NCI-H82 (cell line): ENCODE measurements around the gene VWA3B.
"Not testable (repeated sequence)": the region's sequence is repeated elsewhere in the genome, so short reads cannot be mapped to it uniquely, and the experiment has no call there.

ENCODE experiments used
- DNase-seq: peaks from one replicate; lab custom pipeline; 2025; lab: John Stamatoyannopoulos, UW

VWA3B gene

DNA sequence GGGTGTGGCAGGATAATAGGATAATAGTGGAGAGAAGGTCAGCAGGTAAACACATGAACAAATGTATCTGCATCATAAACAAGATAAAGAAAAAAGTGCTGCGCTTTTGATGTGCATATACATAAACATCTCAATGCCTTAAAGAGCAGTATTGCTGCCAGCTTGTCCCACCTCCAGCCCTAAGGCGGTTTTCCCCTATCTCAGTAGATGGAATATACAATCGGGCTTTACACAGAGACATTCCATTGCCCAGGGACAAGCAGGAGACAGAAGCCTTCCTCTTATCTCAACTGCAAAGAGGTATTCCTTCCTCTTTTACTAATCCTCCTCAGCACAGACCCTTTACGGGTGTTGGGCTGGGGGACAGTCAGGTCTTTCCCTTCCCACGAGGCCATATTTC lies 43.1 kb downstream of the VWA3B start:
- peak; percentile 44 for DNase-seq

DNA sequence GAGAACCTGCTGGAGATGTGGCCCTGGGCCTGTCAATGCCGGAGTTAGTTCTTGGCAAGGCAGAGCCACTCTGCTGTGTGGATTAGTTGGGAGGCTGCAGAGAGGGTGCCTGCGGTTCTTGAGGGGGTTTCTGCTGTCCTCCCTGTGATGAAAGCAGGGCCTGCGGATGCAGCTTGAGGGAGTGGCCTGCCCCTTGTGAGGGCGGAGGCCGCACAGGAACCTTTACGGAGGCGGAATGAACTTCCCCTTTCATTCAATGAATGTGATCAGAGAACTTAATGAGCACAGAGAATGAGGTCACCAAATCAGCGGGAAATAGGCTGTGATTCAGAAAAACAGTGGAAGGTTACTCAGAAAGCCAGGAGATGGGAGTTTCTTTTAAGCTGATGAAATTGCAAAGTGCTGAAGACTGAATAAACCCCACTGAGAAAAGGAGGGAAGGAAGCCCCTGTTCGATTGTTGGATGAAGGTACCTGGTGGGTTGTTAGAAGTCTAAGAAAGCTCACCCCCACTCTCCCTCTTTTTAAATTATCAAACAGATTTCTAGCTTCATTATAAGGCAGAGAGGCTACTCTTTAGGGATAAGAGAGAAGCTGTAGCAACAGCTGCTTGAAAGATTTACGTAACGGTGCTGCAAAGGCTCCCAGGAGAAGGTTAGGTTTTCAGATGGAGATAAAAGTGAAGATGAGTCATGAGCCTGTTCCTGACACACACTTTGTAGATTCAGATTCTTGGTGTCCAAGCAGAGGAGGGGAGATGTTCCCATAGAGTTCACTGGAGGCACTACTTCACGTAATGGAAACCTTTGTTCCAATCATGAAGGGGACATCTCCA lies 47.4 kb downstream of the VWA3B start:
- DNase-seq: no peak

DNA sequence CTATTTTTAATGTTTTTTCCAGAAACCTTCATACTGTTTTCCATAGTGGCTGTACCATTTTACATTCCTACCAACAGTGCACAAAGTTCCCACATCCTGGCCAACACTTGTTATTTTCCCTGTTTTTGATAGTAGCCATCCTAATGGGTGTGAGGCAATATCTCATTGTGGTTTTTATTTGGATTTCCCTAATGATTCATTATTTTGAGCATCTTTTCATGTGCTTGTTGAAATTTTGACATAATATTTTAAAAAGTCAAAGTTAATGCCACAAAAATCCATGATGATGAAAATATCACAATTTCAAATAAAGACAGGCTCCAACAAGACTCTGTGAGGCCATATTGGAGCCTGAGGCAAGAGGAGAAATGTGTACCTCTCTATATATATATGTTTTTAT lies 50.2 kb downstream of the VWA3B start:
- no peak for DNase-seq

DNA sequence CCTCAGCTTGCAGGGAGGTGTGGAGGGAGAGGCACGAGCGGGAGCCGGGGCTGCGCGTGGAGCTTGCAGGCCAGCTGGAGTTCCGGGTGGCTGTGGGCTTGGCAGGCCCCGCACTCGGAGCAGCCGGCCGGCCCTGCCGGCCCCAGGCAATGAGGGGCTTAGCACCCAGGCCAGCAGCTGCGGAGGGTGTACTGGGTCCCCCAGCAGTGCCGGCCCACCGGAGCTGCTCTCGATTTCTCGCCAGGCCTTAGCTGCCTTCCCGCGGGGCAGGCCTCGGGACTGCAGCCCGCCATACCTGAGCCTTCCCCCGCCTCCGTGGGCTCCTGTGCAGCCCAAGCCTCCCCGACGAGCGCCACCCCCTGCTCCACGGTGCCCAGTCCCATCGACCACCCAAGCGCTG lies 52.0 kb downstream of the VWA3B start:
- DNase-seq: not testable (repeated sequence)

DNA sequence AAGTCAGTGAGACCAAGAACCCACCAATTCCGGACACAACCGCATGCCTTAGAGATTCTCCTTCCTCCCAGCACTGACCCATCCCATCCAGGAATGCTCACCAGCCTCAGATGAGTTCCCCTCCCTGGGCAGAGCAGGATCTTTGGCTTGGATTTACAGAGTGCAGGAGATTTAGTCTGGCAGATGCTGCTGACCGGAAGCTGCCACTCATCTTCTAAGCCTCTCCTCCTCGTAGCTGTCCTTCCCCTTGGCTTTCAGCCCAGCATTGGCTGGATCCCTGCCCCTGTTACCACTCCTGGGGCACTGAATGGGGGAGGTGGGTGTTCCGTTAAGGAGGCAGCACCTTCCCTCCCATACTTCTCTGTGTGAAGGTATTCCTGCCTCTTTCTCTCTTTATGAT lies 53.2 kb downstream of the VWA3B start:
- peak; percentile 80 for DNase-seq

DNA sequence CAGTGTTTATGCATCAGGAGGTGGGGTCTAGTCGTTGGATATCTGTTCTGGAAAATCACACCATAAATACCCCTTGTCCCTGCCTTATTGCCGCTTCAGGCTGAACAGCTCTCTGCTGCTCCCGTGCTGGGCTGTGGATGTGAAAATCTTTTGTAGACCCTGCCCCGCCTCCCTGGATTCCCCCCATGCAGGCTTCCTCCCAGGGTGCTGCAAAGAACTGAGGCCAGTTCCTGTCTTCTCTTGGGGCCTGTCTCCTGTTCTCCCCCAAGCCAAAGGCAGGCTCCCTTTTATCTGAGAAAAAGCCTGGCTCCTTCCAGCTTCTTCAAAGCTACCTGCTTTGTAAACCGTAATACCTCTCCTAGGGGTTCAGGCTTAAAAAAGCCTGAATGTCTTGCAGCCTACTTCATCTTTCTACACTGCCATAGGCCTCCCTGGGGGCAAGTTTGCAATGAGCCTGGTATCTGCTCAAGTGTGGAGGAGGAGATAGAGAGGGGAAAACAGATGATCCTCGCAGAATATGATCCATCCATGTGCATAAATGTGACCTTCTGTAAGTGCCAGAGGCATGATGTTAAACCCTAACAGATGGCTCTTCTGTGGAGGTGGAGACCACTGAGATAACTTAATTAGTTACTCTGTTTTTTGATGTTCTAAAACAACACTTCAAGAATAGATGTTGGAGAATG lies 55.3 kb downstream of the VWA3B start:
- peak; percentile 65 for DNase-seq

DNA sequence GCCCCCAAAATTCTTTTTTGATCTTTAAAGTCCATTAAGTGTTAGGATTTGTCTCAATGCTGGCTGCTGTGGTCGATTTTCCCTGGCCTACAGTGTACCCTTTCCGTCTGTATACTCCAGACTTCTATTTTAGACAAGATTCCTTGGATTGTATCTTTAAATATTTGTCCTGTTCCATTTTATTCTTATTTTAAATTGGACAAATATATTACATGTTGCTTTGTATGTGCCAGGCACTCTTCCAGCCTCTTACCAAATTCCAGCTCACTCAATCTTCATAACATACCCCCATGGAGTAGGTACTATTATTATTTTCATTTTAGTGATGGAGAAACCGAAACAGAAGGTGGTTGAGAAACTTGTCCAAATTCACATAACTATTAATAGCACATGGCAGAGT lies 58.1 kb downstream of the VWA3B start:
- DNase-seq: no peak

DNA sequence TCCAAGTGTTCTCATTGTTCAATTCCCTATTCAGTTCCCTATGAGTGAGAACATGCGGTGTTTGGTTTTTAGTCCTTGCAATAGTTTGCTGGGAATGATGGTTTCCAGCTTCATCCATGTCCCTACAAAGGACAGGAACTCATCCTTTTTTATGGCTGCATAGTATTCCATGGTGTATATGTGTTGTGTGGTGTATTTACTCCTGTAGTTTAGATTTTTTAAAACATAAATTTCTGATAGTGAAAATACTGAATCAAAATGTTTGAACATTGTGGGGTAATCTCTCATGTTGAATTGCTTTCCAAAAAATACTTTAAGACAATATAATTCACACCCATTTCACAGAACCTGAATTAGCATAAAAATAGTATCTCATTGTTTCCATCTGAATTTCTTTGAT lies 60.9 kb downstream of the VWA3B start:
- not testable (repeated sequence) for DNase-seq

DNA sequence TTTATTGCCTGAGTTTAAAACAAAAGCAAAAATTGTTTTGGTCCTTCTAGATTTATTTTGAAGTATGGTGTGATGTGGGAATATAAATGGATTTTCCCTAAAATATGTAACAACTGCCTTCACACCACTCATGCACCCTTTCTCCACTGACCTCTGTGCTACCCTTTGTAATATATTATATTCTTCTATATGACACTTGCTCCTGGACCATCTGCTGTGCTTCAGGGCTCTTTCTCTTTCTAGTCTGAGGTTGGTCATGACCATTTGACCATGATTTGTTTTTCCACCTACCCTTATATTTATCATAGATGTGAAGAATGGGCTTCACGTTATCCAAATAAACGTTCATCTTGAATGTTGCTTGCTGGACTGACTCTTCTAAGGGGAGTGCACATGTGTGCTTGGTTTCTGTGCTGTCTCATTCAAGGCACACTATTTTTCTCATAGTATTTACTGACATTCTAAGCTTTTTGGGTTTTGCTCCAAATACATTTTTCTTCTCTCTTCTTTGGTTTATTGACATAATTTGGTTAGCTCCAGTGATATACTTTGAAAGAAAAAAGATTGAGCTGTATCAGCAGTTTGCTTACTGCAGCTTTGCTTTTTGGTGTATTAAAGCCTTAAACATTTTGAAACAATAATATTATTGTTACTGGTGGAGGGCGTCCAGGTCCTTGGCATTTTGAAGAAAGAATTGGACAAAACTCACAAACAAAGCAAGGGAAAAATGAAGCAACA lies 61.8 kb downstream of the VWA3B start:
- DNase-seq: no peak

DNA sequence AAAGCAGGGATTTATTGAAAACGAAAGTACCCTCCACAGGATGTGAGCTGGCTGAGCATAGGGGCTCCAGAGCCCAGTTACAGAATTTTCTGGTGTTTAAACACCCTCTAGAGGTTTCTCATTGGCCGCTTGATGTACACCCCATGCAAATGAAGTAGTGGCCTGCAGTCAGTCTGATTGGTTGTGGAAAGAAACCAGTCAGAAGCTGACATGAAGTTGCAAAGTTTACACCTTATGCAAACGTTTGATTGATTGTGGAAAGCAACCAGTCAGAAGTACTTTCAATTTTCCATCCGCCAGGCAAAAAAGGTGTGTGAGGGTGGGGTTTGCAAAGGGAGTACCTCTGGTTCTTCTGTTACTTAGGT lies 62.3 kb downstream of the VWA3B start:
- DNase-seq: peak; percentile 26

DNA sequence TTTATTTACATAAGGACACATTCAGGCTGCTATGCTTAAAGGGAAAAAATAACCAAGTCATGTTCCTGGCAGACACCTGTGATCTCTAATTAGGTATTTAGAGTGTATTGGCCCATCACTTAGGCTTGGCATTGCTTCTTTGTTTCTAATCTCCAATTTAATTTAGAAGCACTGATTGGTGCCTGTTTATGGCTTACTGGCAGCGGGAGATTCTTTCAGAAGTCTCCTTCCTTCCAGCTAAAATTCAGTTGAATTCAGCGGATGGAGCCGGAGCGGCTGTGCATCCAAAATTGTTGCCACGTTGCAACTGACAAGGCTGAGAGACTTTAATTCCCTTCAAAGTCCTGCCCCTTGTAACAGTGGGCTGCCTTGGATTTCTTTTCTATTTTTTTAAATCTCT lies 66.5 kb downstream of the VWA3B start:
- peak; percentile 17 for DNase-seq

DNA sequence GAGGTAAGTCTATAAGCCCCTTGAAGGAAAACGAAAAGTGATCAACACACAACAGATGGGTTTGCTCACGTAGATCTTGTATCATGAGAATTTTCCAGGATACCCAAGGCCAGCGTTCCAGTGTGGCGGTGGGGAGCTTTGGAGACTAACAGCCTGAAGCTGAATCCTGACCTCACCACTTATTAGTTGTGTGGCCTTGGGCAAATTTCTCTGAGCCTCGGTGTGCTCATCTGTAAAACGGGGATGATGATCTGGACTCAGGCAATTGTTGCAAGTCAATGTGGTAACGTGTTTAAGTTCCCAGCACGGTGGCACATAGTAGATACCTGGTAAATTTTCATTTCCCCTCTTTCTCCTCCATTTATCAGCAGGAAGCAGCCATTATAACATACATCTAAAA lies 68.3 kb downstream of the VWA3B start:
- no peak for DNase-seq

DNA sequence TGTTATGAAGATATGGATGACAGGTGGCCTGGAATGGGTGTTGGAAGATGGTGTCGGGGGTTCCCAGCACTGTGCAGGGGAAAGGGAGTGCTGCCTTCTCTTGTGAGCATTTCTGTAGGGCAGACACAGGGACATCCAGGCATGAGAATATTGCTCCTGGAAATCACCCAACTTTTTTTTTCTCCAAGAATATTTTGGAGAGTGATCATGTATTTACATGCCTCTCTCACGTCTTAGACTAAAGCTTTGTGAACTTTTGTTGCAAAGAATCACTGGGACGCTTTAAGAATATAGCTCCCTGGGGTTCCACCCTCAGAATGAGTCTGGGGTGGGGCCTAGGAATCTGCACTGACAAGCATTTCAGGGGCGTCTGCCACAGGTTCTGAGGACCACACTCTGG lies 68.7 kb downstream of the VWA3B start:
- no peak for DNase-seq

DNA sequence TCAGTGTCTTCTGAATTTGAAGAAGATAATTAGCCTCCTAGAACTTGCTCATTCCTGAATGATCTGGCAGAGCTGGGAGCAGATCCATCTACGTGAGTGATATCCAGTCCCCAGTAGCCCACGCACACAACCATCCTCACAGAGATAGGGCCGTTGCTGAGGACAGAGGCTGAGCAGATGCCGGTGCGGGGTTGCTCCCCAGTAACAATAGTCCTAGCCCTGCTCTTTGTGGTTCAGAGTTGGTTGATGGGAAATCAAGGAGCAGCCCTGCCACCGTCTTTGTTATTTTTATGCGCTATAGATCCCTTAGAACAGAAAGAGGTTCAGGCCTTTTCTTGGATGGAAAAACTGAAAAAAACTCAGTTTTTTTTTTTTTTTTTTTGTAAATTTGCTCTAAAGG lies 69.3 kb downstream of the VWA3B start:
- no peak for DNase-seq

DNA sequence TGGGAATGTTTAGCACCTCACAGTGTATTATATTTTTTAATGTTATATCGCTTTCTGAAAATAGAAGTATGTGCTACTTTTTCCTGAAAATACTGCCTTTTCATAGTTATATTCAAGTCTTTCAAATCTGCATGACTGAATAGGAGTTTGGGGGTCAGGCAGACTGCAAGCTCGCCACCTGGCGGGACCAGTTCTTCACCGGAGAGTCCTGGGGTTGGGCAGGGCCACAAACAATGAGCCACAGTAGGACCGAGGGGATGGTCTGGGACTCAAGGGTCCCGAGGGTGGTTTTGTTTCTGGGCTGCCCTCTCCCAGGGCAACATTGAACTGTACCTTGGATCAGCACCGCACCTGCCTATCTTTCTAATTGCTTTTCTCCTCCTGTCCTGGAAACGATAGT lies 70.6 kb downstream of the VWA3B start:
- DNase-seq: no peak

DNA sequence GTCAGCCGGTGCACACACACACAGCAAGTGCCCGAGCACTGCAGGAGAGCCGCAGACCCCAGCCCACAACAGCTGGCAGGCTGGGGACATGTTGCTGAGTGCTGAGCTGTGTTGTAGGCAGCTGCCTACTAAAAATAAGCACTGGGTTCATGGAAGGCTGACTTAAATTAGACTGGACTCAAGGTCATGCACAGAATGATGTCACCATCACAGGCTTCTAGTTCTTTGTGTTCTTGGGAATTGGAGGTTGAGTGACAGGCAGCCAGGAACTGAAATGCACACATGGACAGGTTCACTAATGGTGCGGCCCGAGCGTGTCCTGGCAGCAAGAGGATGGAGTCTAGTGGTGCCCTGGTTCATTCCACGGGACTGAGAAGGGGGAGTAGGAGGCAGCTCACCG lies 71.3 kb downstream of the VWA3B start:
- DNase-seq: peak; percentile 11

DNA sequence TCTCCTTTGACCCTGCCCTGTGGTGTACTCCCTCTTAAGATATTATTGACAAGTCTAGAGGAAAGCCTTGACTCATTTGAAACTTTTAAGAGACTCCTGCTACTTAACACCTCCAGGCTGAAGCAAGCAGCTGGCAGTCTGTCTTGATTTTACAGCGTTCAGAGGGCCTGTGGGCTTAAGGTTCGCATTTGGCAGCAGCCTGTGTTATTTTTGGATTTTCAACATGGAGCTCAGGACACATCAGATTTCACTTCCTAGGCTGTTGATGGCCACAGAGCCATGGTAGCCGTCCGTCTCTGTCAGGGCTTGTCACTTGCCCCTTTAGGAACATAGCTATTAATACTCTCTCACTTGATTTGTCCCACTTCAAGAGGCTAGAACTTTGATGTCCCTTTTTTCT lies 73.6 kb downstream of the VWA3B start:
- no peak for DNase-seq

DNA sequence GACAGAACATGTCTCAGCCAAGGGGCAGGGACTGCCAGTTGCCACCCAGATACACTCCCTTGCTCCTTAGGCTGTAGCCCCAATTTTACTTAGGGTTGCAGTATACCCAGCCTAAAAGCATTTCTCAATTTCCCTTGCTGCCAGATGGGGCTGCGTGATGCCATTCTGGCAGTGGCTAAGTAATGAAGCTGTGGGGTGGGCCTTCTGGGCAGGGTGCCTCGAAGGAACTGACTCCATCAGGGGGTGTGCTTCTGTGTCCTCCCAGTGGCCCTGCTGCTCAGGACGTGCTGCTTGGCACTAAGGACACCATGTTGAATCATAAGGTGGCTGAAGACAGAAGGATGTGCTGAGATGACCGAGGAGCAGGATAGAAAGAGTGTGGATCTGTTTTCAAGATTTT lies 74.2 kb downstream of the VWA3B start:
- no peak for DNase-seq

DNA sequence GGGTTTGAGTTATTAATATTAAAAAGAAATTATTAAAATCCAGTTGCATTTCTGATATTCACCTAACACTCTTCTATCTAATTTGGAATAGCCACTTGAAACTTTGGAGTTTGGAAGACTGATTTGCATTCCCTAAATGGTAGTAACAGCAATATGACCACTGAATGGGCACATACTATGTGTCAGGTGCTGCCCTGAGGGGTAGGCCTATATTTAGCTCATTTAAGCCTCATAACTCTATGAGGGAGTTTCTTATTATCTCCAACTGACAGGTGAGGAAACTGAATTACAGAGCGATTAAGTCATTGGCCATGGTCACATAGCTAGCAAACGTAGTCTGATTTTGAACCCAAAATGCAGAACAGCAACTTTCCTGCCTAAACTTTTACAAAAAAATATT lies 77.3 kb downstream of the VWA3B start:
- no peak for DNase-seq

DNA sequence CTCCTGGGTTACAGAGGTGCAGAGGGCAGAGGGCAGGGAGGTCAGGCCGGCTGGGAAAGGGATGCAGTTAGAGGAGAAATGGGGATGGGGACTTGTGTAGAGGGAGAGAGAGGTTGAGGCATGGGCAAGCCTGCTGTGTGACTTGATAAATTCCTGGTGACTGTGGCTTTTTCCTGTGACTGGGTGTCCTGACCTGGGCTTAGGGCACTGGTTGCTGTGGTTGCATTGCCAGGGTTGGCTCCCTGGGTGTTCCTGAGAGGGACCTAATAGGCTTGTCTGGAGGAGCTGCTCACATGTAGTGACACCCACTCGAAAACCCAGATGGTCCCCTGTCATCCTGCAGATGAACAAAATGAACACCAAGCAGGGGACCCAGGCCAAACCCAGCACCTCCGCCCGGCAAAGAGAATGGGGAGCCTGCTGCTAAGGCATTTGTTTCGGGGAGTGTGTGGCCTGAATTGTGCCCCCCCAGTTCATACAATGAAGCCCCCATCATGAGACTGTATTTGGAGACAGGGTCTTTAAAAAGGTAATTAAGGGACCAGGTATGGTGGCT lies 78.6 kb downstream of the VWA3B start:
- no peak for DNase-seq

DNA sequence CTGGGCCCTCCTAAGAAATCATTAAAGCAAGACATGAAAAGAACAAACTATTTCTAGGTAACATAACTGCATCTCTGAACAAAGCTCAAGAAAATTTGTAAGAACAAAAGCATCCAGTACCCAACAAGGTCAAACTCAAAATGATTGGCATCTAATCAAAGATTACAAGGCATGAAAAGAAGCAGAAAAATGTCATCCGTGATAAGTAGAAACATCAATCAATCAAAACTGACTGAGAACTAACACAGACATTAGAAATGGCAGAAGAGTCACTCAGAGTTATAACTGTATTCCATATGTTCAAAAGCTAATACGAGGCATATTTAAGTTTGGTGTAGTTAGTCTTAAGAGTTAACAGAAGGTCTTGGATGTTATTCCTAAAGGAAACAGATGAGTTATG lies 80.9 kb downstream of the VWA3B start:
- no peak for DNase-seq

DNA sequence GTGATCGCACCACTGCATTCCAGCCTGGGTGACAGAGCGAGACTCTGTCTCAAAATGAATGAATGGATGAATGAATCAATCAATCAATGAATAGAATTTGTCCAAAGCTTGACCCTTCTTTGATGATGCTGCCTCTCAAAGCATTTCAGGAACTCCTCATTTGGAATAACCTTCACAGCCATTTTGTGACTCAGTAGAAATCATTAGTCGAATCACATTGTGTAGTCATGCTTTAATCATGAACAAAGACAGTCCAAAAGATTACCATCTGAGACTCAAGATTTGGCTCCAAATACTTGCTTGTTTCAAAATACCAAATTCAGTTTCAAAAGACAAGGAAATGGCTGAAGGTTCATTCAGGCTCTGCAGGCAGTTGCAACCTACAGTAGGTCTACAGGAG lies 83.1 kb downstream of the VWA3B start:
- no peak for DNase-seq
